ENCODE data around the gene TRAPPC11.
"Not testable (repeated sequence)": the region's sequence is repeated elsewhere in the genome, so short reads cannot be mapped to it uniquely, and the experiment has no call there.

The TRAPPC11 gene

GRCh38 chr4:183722731-183723560 lies 63.9 kb downstream of the TRAPPC11 start:
- DNase-seq, result peak; percentile 70

DNA sequence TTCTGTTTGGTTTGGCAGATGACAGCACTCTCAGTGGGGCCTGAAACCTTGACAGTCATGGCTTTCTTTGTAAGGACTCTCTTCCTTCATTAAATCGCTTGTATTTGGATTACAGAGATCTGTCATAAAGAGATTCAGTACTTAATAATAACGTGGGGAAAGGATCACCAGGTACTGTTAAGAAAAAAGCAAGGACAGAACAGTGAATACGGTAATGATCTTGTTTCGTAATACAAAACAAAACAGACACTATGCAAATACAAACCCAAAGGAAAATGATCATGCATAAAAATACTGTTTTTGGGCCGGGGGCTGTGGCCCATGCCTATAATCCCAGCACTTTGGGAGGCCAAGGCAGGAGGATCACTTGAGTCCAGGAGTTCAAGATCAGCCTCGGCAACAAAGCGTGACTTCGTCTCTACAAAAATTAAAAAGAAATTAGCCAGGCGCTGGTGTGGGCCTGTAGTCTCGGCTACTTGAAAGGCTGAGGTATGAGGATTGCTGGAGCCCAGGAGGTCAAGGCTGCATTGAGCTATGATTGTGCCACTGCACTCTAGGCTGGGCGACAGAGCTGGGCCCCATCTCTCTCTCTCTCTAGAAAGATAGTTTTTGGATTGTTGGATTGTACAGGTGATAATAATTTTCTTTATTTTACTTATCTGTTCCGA lies 64.6 kb downstream of the TRAPPC11 start:
- no peak for DNase-seq

GRCh38 chr4:183725585-183725984 lies 66.5 kb downstream of the TRAPPC11 start:
- not testable (repeated sequence) for DNase-seq

GRCh38 chr4:183727482-183727881 lies 68.4 kb downstream of the TRAPPC11 start:
- no peak for DNase-seq

DNA sequence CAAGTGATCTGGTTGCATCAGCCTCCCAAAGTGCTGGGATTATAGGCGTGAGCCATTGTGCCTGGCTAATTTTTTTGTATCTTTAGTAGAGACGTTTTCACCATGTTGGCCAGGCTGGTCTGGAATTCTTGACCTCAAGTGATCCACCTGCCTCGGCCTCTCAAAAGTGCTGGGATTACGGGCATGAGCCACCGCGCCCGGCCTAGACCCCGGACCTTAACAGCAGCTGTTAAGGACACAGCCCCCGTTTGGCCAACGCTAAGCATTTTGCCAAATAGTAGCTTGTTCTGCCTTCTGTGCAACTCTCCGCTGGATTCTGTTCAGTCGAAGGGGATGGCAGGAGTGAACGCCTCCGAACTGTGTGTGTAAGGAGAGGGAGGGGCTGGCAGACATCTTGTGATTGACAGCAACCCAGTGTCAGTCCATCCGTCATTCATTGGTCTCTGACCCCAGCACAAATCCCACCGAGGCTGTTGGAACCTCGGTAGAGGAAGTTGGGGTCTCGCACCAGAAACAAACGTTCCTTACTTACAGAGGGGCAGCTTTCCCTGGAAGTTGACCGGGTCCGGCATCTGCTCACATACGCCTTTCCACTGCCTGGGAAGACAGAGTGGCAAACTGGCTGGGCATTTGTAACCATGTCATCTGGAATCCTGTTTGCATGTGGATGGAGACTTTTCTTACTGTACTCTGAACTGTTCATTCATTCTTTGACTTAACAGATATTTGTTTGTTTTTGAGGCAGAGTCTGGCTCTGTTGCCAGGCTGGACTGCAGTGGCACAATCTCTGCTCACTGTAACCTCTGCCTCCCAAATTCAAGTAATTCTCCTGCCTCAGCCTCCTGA lies 69.4 kb downstream of the TRAPPC11 start:
- DNase-seq, result no peak

GRCh38 chr4:183729069-183729406 lies 69.9 kb downstream of the TRAPPC11 start:
- DNase-seq, result no peak

DNA sequence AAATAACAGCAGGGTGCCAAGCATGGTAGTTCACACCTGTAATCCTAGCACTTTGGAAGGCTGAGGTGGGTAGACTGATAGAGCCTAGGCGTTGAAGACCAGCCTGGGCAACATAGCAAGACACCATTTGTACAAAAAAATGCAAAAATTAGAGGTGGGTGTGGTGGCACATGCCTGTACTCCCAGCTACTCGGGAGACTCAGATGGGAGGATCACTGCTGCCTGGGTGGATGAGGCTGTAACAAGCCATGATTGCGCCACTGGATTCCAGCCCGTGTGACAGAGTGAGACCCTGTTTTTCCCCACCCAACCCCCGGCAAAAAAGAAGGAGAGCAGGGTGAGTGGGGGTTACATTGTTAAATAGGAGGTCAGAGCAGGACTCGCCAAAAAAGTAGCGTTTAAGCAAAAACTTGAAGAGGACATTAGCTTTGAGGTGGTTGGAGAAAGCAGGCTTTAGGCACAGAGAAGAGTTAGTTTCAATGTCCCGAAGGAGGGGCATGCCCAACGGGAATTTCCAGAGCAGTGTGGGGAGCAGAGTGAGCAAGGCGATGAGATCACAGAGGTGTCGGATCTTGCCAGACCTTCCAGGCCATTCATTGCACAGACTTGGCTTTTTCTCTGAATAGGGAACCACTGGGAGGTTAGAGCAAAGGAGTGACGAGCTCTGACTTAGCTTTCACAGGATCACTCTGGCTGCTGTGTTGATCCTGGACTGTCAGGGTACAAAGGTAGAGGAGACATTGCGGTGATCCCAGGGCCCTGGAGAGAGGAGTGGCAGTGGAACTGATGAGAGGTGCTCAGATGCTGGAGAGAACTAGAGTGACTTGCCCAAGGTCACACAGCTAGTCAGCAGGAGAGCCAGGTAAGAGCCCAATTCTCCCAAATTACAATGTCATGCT lies 70.6 kb downstream of the TRAPPC11 start:
- no peak for DNase-seq

- no peak for DNase-seq
These were observed 73.2 kb downstream of the TRAPPC11 start for GRCh38 chr4:183732296-183732695.

DNA sequence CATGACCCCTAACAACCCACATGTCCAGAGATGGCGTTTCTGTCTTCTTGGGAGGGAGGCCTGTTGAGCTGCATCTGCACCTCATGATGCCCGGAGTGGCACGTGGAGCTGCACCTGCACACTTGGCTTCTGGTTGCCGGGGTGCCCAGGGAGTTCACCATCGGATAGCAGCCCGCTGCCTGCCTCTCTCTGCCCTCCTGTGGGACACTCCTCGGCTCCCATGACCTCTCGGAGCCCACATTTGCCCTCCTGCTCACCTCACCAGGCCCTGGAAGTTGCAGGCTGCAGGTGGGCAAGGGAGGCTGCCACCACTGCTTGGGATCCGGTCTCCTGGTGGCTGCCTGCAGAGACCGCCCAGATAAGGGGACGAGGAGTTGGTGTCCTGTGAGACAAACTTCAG lies 74.1 kb downstream of the TRAPPC11 start:
- DNase-seq, result no peak

GRCh38 chr4:183738081-183738673 lies 79.1 kb downstream of the TRAPPC11 start:
- DNase-seq, result no peak

DNA sequence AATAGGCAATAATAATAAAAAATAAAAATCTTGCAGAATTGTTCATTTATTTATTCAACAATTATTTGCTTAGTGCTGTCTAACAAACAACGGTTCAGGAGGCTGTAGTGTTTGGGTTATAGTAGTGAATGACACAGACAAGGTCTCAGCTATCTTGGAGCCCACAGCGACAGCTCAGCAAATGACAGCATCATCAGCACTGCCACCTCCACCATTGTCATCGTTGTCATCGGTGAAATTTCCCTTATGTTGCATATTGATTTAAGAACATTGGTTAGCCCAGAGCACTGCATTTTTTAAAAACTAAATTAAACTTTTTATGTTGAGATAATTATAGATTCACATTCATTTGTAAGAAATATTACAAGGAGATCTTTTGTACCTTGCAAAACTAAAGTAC lies 79.9 kb downstream of the TRAPPC11 start:
- DNase-seq, result no peak

- no peak for DNase-seq
These were observed 87.5 kb downstream of the TRAPPC11 start for GRCh38 chr4:183746305-183747229.

DNA sequence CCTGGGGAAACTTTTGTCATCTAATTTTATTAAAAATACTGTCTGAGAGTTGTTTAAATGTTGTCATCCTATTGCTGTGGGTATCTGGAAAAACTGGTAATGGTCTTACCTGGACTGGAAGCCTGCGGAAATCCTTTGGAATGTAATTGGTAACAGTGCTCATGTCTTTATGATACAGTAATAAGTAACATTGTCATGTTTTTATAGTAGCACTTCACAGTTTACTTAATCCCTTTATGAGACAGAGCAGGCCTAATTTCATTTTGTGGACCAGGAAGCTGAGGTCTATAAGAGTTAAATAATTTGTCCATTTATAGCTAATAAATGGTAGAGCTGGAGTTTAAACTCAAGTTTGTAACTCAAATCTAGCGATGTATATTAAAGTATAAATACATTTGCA lies 88.3 kb downstream of the TRAPPC11 start:
- no peak for DNase-seq

GRCh38 chr4:183747931-183748670 lies 89.0 kb downstream of the TRAPPC11 start:
- DNase-seq, result no peak

DNA sequence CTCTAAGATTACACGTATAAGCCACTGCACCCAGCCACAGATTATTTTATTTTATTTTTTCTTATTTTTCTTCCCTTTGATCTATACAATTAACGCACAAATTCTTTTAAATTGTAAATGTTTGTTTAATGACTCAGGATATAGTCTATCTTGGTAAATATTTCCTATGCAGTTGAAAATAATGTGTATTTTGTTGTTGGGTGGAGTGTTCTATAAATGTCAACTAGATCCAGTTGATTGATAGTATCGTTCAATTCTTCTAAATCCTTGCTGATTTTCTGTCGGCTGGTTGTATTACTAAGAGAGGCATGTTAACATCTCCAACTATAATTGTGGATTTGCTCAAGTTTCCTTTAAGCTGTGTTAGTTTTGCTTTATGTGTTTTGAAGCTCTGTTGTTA lies 92.0 kb downstream of the TRAPPC11 start:
- DNase-seq, result no peak

DNA sequence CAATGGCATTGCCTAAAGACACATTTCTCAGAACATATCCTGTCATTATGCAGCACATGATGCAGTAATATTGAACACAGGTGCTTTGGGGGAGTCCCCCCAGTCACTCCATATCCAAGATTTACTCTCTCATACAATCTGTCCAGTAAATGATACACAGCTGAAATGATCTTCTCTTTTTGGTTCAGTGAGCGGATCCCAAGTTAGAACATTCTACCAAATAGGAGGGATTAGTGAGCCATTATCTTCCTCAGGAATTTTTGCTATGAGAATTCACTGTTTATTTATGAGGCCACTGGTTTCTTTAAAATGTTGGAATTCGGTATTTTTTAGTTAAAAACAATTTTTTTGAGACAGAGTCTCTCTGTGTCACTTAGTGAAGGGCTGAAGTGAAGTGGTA lies 96.5 kb downstream of the TRAPPC11 start:
- DNase-seq, result no peak

DNA sequence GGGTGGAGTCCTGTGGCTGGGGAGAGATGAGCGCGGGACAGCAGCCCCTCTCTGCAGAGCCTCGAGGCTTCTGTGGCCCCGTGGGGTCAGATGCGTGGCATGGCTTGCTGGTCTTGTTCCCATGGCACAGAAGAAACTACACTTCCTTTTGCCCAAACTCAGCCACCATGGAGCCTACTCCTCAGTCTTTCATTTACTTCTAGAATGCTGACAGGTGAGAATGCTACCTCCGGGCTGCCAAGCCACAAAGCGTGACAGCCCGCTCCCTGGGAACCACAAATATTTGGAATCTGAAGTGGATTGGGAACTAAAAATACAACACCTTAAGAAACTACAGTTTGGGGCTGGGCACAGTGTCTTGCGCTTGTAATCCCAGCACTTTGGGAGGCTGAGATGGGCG lies 98.0 kb downstream of the TRAPPC11 start:
- DNase-seq, result no peak

DNA sequence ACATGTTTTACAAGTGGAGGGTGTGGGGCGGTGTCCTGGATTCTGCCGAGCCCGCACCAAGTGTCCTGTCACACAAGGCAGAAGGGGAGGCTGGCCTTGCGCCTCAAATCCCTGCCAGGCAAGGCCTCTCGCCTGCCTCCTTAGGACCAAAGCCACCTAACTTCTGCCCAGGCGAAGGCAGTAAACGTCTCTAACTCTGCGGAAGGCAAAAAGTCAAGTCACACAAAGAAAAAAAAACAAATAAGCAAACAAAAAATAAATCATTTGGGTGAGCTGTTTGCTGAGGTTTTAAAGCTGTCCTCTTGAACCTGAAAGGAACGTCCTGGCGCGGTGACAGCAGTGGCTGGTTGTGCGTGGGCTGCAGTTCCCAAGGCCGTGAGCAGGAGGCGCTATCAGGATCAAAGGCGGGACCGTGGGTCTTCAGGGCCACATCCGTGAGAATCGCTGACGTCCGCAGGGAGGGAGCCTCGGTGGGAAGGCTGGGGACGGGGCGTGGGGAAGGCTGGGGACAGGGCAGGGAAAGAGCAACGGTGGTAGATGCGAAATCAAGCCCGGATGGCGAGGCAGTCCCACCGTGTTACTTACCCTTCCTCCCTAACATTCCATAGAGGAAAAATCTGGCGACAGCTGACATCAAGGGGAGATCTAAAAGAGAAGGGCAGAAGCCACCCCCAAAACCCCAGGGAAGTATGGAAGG lies 99.1 kb downstream of the TRAPPC11 start:
- DNase-seq, result no peak

DNA sequence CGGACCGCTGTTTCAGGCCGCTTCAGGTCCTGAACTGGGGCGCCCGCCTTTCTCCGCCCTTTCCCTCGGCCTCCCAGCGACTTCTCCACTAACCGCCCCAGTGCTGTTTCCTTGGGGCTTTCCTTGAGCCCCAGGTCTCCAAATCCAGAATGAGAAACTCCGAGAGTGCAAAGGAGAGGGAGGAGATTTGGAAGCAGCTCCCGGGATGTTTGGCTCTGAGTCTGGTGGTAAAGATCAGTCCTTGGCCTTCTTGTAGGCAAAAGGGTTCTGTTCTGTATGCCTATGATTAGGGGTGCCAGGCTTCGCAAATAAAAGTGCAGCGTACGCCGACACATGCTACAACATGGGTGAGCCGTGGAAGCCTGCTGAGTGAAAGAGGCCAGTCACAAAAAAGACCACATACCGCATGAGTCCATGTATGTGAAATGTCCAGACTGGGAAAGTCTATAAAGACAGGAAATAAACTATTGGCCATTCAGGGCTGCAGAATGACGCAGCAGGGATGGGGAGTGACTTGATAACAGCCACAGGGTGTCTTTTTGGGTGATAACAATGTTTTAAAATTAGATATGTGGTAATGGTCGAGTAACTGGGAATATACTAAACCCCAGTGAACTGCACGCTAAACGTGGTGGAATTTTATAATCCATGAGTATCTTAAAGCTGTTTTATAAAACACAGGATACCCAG lies 99.8 kb downstream of the TRAPPC11 start:
- DNase-seq, result peak; percentile 14
